Right lobe of liver (tissue), 6 donors: ENCODE data around the gene FGF3. TPM values are rescaled to one million over a fixed set of nuclear protein-coding genes. Genes with fewer than 3 reads are reported as not detected.

ENCODE experiments used
- ATAC-seq, 4 donors: fragments of 200-7000 bp; cut with Tn5 transposase; one replicate each; pipeline ENCODE4 v1.9.1; 2020; ENCODE audit warnings: mild to moderate bottlenecking in 4 of 4, moderate library complexity in 4 of 4
- DNase-seq, 3 donors: peaks; one replicate each; pipeline ENCODE4 v3.0.0-alpha.2; 2020
- H3K27ac ChIP-seq, 3 donors: fragments of 200-600 bp; one replicate each; pipeline ENCODE4 v1.8.0; 2022
- H3K27me3 ChIP-seq, 2 donors: fragments of 200-600 bp; one replicate each; pipeline ENCODE4 v1.8.0; 2022
- H3K36me3 ChIP-seq, 4 donors: fragments of 200-600 bp; sonication (generic) in 1 of 4; one replicate each; pipeline versions ENCODE4 v1.5.1 to v1.8.0; 2017 to 2022; ENCODE audit warnings: control low read depth in 1 of 4
- H3K4me1 ChIP-seq, 4 donors: fragments of 200-600 bp; sonication (generic) in 1 of 4; one replicate each; pipeline versions ENCODE4 v1.5.1 to v1.8.0; 2017 to 2022; ENCODE audit warnings: control low read depth in 1 of 4
- H3K4me3 ChIP-seq, 3 donors: fragments of 200-600 bp; one replicate each; pipeline ENCODE4 v1.8.0; 2022
- H3K9me3 ChIP-seq, 4 donors: fragments of 200-600 bp; sonication (generic) in 1 of 4; one replicate each; pipeline versions ENCODE4 v1.5.1 to v1.8.0; 2017 to 2022; ENCODE audit warnings: control low read depth in 1 of 4
- POLR2A ChIP-seq: fragments of 450-650 bp; IDR thresholded peaks from one replicate; pipeline ENCODE4 v1.6.1; 2017; ENCODE audit warnings: antibody characterized with exemption, mild to moderate bottlenecking
- WGBS: methylation state at CpG from one replicate; pipeline ENCODE4 v1.1.6; 2018; ENCODE audit warnings: low coverage, low lambda C conversion rate; ENCODE audit not compliant: insufficient coverage; ENCODE audit errors: missing lambda C conversion rate; 5-methylcytosine and 5-hydroxymethylcytosine counted together
- intact Hi-C, 2 donors: fragments of 100-400 bp; cut with DNase I; formaldehyde crosslinking; loops; one replicate each; pipeline versions ENCODE4 v1.11.2 to v1.14.1; 2022
- total RNA-seq, 6 experiments: library from RNA; depleted of rRNA in 2 of 6; stranded (reverse); fragments of >200 nt in 2 of 6; fragmentation: NEBNext Ultra II Directional in 3 of 6; extraction: Animal tissue kit (Norgen Biotek cat#: 25700) in 3 of 6; gene quantifications; one replicate each; pipeline versions ENCODE4 v1.1.0 to v1.2.4, GENCODE V29; 2016 to 2023
- TF ChIP-seq, protein P1 (sequence below), 4 donors: fragments of 200-600 bp in 3 of 4; fragments of 450-650 bp in 1 of 4; IDR thresholded peaks; one replicate each; pipeline versions ENCODE4 v1.5.1 to v1.8.0; 2016 to 2022; ENCODE audit warnings: antibody characterized with exemption in 4 of 4, mild to moderate bottlenecking in 2 of 4
- donor health status: DM: no; HTN: yes; CAD: no.
- donor health status: DM: no; HTN: no; CAD: no.
- donor health status: DM: no; HTN: no; CAD: no.
- donor health status: DM: no; HTN: yes; CAD: no.
- donor health status: DM: no; HTN: yes; CAD: no.

FGF3 gene
- total RNA-seq, 6 experiments from 2014 or later, result not detected

DNA sequence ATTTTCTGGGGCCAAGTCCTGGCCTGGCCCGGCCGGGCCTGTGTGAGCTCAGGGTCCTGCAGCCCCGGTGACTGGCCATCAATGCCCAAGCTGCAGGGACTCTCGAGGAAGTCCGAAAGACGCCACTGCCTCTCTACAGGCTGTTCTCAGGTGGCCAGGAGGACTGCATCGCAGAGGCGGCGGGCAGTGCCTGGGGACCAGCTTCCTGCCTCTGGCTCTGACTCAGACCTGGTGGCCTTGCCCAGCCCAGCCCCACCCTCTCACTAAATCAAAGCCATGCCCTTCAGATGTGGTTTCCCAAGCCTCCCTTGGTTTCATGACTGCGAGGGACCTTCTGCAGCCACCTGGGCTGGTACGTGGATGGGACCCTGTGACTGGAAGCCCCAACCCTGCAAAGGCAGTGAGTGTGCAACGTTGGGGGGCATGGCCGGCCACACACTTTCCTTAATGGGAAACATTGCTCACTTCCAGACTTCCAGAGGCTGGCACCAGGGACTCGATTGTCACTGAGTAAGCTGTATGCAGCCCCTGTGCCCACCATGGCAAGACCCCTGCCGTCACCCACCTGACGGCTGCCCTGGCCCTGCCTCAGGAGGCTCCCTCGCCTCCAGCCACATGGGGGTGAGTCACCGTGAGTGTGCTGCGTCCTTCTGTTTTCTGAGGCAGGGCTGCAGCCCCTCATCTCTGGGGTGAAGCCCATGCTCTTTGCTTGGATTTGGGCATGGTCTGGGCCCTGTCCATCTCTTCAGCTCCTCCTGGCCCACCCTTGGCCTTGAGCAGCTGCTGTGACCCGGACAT is 6.0 kb upstream of the FGF3 start:
- TF ChIP-seq POLR2A, result no peak
- TF ChIP-seq, protein P1, sequence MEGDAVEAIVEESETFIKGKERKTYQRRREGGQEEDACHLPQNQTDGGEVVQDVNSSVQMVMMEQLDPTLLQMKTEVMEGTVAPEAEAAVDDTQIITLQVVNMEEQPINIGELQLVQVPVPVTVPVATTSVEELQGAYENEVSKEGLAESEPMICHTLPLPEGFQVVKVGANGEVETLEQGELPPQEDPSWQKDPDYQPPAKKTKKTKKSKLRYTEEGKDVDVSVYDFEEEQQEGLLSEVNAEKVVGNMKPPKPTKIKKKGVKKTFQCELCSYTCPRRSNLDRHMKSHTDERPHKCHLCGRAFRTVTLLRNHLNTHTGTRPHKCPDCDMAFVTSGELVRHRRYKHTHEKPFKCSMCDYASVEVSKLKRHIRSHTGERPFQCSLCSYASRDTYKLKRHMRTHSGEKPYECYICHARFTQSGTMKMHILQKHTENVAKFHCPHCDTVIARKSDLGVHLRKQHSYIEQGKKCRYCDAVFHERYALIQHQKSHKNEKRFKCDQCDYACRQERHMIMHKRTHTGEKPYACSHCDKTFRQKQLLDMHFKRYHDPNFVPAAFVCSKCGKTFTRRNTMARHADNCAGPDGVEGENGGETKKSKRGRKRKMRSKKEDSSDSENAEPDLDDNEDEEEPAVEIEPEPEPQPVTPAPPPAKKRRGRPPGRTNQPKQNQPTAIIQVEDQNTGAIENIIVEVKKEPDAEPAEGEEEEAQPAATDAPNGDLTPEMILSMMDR (IDR thresholded peaks at IDR 0.05), result no peak
- no peak overlapping the region for H3K27ac ChIP-seq
- no peak overlapping the region for H3K4me3 ChIP-seq
- WGBS, result 100% methylated on average over 1 of the region's 20 CpGs
- peaks cover 0 to 5% (median 0%) of the 10 kb centered on the region in 4 donors for H3K4me1 ChIP-seq
- ATAC-seq (no peak), DNase-seq (peak in 1 of 3 donors; percentile 32)
- no peaks in the 10 kb centered on the region for H3K9me3 ChIP-seq
- H3K36me3 ChIP-seq, result no peaks in the 10 kb centered on the region
- intact Hi-C loops, result no loop called here
- H3K27me3 ChIP-seq, result no peaks in the 10 kb centered on the region

DNA sequence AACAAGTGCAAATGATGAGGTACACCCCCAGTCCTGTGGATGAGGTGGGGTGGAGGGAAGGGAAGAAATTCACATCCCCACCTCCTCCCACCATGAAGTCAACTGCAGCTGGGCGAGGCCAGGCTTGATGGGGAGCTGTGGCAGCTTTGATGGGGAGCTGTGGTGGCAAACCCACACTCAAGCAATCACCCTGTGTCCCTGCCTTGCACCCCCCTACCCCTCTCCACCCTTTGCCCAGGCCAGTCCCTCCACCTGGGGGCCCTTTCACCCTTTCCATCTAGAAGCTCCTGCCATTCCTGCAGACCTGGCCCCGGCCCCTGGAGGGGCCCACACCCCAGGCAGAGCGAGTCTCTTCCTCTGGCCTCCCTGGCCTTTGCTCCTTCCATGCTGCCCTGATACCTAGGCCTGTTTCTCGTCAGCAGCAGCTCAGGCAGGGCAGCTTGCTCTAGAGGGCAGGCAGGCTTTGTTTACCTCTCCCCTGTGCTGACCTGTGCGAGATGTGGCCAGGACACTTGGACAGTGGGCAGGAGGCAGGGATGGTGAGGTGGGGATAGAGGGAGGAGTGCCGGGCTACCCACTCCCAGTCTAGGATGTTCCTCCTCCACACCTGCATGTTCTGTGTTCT is 4.5 kb upstream of the FGF3 start:
- DNase-seq, result peak in 1 of 3 donors; percentile 29
- Histone ChIP-seq H3K4me3 (no peak overlapping the region), H3K36me3 (no peaks in the 10 kb centered on the region), H3K27ac (no peak overlapping the region), H3K4me1 (peaks cover 0 to 3% (median 0%) of the 10 kb centered on the region in 4 donors), H3K9me3 (no peaks in the 10 kb centered on the region), H3K27me3 (peaks cover 0 to 8% of the 10 kb centered on the region in 2 donors)
- no peak for TF ChIP-seq POLR2A
- TF ChIP-seq, protein P1 (IDR thresholded peaks at IDR 0.05), result no peak
- intact Hi-C loops, result no loop called here
- 31% methylated on average over 3 of the region's 6 CpGs for WGBS
- no peak for ATAC-seq

DNA sequence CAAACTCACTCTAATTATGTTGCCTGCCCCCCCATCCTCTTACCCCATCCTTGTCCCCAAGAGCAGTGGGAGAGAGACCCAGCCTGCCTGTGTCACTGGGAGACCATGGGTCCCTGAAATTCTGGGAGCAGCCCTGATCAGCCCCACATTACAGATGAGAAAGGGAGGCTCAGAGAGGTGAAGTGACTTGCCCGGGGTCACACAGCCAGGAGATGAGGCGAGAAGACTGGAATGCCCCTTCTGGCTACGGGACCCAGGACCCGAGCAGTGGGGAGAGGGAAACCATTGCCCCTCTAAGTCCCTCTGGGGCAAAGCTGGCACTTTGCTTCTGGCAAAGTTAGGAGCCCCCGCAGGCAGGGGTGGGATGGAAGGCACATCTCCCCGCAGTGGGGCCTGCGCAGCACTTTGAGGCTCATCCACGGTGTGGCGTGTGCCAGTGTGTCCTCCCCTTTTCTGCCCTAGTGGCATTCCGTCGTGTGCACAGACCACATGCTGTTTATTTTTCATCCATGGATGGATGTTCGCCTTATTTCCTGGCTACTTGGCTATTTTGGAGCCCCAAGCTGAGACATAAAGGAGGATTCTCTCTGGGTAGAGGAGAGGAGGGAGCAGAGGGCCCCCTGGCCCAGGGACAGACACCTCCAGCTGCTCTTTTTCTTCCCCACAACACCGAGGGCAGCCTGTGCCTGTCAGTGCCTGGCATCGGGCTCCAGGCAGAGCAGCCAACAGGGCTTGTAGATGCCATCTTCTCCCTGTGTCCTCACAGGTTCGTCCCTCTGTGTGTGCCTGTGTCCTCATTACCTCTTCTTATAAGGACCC is 3.7 kb upstream of the FGF3 start:
- intact Hi-C loops, result no loop called here
- 48% methylated on average over 5 of the region's 15 CpGs for WGBS
- no peaks in the 10 kb centered on the region for H3K36me3 ChIP-seq
- no peak overlapping the region for H3K4me3 ChIP-seq
- TF ChIP-seq POLR2A, result no peak
- TF ChIP-seq, protein P1 (IDR thresholded peaks at IDR 0.05), result no peak
- no peaks in the 10 kb centered on the region for H3K9me3 ChIP-seq
- ATAC-seq, result no peak
- H3K27me3 ChIP-seq, result peaks cover 0 to 16% of the 10 kb centered on the region in 2 donors
- DNase-seq, result peak in 1 of 3 donors; percentile 29
- H3K4me1 ChIP-seq, result no peaks in the 10 kb centered on the region
- H3K27ac ChIP-seq, result no peak overlapping the region

DNA sequence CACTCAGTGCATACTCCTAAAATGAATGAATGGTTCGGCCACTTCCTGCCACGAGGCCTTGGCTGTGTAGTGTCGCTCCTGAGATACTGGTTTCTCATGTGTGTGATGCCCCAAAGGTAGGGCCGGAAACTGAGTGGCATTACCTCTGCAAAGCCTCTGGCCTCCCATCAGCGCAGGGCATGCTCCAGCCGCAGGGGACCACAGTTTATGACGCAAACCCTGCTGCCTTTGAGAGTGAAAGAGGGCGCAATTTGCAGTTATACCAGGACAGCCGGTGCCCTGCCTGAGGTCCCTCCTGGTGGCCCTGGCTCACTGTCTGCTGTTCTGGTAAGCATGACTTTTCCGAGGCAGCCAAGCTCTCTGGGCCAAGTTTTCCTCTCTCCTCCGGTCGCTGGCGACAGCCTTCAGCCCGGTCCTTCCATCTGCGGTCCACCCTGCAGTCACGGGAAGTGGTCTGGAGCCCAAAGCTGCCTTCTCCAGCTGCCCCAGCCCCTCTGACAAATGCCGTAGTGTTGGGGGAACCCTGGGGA is 2.4 kb upstream of the FGF3 start:
- DNase-seq, result no peak
- no peaks in the 10 kb centered on the region for H3K4me1 ChIP-seq
- no peak overlapping the region for H3K4me3 ChIP-seq
- TF ChIP-seq, protein P1 (IDR thresholded peaks at IDR 0.05), result no peak
- TF ChIP-seq POLR2A, result no peak
- WGBS, result 53% methylated on average over 3 of the region's 17 CpGs
- intact Hi-C loops, result no loop called here
- H3K36me3 ChIP-seq, result no peaks in the 10 kb centered on the region
- H3K27ac ChIP-seq, result no peak overlapping the region
- peaks cover 0 to 26% of the 10 kb centered on the region in 2 donors for H3K27me3 ChIP-seq
- no peak for ATAC-seq
- no peaks in the 10 kb centered on the region for H3K9me3 ChIP-seq
